SK-N-SH (cell line): ENCODE measurements around the gene AKT1S1.

Experiments
- CHD2 ChIP-seq: fragments of 150-350 bp; IDR thresholded peaks from 2 replicates; pipeline ENCODE4 v1.6.1; 2018; ENCODE audit warnings: low read length; ENCODE audit not compliant: partially characterized antibody
- EZH2phosphoT487 ChIP-seq: fragments of 200-600 bp; sonication (generic); IDR thresholded peaks from 2 replicates; pipeline ENCODE4 v1.6.1; 2017; ENCODE audit warnings: low read depth, mixed run types, mild to moderate bottlenecking, antibody characterized with exemption, moderate library complexity, borderline replicate concordance
- NFIC ChIP-seq: IDR thresholded peaks from 2 replicates; pipeline ENCODE4 v1.4.0; 2012; ENCODE audit warnings: borderline replicate concordance
- RCOR1 ChIP-seq: fragments of 150-350 bp; IDR thresholded peaks from 2 replicates; pipeline ENCODE4 v1.6.1; 2017; ENCODE audit warnings: antibody characterized with exemption, low read length
- SIN3A ChIP-seq: IDR thresholded peaks from 2 replicates; pipeline ENCODE4 v1.6.1; 2012; ENCODE audit warnings: low read depth, mild to moderate bottlenecking, low read length, moderate library complexity, borderline replicate concordance
- TAF1 ChIP-seq: IDR thresholded peaks from 2 replicates; pipeline ENCODE4 v1.6.1; 2012; ENCODE audit warnings: low read depth, mild to moderate bottlenecking, low read length, moderate library complexity, borderline replicate concordance
- TCF12 ChIP-seq: IDR thresholded peaks from 2 replicates; pipeline ENCODE4 v1.4.0; 2012
- TEAD4 ChIP-seq: IDR thresholded peaks from 2 replicates; pipeline ENCODE4 v1.4.0; 2012; ENCODE audit warnings: mild to moderate bottlenecking, borderline replicate concordance; ENCODE audit not compliant: insufficient read depth
- USF2 ChIP-seq: fragments of 150-350 bp; IDR thresholded peaks from 2 replicates; pipeline ENCODE4 v1.6.1; 2017; ENCODE audit warnings: antibody characterized with exemption, low read length, low read depth, borderline replicate concordance
- YY1 ChIP-seq: IDR thresholded peaks from 2 replicates; pipeline ENCODE4 v1.4.0; 2012; ENCODE audit warnings: low read depth, mild to moderate bottlenecking
- TF ChIP-seq, protein P1 (sequence below): fragments of 200-600 bp; sonication (generic); IDR thresholded peaks from 2 replicates; pipeline ENCODE4 v1.6.1; 2017; ENCODE audit warnings: antibody characterized with exemption, mild to moderate bottlenecking, moderate library complexity
- TF ChIP-seq, protein P2 (sequence below): fragments of 150-350 bp; IDR thresholded peaks from 2 replicates; pipeline ENCODE4 v1.6.1; 2016; ENCODE audit warnings: mild to moderate bottlenecking, low read depth, low read length
- TF ChIP-seq, protein P3 (sequence below): IDR thresholded peaks from 2 replicates; pipeline ENCODE4 v1.6.1; 2012; ENCODE audit warnings: mild to moderate bottlenecking, low read depth, low read length, moderate library complexity

- TF ChIP-seq NFIC (no peak), SIN3A (no peak), TEAD4 (no peak), EZH2phosphoT487 (no peak), CHD2 (no peak), YY1 (no peak), TCF12 (no peak), TAF1 (no peak), USF2 (no peak), RCOR1 (no peak)
- TF ChIP-seq, protein P1, sequence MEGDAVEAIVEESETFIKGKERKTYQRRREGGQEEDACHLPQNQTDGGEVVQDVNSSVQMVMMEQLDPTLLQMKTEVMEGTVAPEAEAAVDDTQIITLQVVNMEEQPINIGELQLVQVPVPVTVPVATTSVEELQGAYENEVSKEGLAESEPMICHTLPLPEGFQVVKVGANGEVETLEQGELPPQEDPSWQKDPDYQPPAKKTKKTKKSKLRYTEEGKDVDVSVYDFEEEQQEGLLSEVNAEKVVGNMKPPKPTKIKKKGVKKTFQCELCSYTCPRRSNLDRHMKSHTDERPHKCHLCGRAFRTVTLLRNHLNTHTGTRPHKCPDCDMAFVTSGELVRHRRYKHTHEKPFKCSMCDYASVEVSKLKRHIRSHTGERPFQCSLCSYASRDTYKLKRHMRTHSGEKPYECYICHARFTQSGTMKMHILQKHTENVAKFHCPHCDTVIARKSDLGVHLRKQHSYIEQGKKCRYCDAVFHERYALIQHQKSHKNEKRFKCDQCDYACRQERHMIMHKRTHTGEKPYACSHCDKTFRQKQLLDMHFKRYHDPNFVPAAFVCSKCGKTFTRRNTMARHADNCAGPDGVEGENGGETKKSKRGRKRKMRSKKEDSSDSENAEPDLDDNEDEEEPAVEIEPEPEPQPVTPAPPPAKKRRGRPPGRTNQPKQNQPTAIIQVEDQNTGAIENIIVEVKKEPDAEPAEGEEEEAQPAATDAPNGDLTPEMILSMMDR = no peak
- TF ChIP-seq, protein P2, sequence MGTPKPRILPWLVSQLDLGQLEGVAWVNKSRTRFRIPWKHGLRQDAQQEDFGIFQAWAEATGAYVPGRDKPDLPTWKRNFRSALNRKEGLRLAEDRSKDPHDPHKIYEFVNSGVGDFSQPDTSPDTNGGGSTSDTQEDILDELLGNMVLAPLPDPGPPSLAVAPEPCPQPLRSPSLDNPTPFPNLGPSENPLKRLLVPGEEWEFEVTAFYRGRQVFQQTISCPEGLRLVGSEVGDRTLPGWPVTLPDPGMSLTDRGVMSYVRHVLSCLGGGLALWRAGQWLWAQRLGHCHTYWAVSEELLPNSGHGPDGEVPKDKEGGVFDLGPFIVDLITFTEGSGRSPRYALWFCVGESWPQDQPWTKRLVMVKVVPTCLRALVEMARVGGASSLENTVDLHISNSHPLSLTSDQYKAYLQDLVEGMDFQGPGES = no peak
- TF ChIP-seq, protein P3, sequence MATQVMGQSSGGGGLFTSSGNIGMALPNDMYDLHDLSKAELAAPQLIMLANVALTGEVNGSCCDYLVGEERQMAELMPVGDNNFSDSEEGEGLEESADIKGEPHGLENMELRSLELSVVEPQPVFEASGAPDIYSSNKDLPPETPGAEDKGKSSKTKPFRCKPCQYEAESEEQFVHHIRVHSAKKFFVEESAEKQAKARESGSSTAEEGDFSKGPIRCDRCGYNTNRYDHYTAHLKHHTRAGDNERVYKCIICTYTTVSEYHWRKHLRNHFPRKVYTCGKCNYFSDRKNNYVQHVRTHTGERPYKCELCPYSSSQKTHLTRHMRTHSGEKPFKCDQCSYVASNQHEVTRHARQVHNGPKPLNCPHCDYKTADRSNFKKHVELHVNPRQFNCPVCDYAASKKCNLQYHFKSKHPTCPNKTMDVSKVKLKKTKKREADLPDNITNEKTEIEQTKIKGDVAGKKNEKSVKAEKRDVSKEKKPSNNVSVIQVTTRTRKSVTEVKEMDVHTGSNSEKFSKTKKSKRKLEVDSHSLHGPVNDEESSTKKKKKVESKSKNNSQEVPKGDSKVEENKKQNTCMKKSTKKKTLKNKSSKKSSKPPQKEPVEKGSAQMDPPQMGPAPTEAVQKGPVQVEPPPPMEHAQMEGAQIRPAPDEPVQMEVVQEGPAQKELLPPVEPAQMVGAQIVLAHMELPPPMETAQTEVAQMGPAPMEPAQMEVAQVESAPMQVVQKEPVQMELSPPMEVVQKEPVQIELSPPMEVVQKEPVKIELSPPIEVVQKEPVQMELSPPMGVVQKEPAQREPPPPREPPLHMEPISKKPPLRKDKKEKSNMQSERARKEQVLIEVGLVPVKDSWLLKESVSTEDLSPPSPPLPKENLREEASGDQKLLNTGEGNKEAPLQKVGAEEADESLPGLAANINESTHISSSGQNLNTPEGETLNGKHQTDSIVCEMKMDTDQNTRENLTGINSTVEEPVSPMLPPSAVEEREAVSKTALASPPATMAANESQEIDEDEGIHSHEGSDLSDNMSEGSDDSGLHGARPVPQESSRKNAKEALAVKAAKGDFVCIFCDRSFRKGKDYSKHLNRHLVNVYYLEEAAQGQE = 0 out of 2 replicates have a peak, but pooled peaks have one; percentile 4
These were observed 956 bp upstream of the AKT1S1 start for GRCh38 chr19:49877879-49878743.
